HG03575 (cell line): ENCODE data around the gene LMOD2.
"Not testable (repeated sequence)": the region's sequence is repeated elsewhere in the genome, so short reads cannot be mapped to it uniquely, and the experiment has no call there.

Source experiments
- ATAC-seq: cut with Tn5 transposase; IDR thresholded peaks from one replicate; pipeline ENCODE4 v1.9.1; 2021; ENCODE audit not compliant: unreplicated experiment, insufficient number of reproducible peaks, low FRiP score; ENCODE audit errors: extremely low read depth

The LMOD2 gene

GRCh38 chr7:123655614-123656013 lies at the start of gene LMOD2:
Gene LMOD2 (plus strand): TSS chr7:123655866. CDS start chr7:123655964, 98 bp downstream.
- no peak for ATAC-seq

GRCh38 chr7:123607423-123607975 lies 48.2 kb upstream of the LMOD2 start:
- no peak for ATAC-seq

GRCh38 chr7:123608991-123609882 lies 46.4 kb upstream of the LMOD2 start:
- ATAC-seq: no peak

GRCh38 chr7:123609883-123610239 lies 45.8 kb upstream of the LMOD2 start:
- no peak for ATAC-seq

GRCh38 chr7:123612024-123612423 lies 43.6 kb upstream of the LMOD2 start:
- ATAC-seq: no peak

- no peak for ATAC-seq
These were observed 40.3 kb upstream of the LMOD2 start for GRCh38 chr7:123615344-123615743.

GRCh38 chr7:123616223-123616622 lies 39.4 kb upstream of the LMOD2 start:
- no peak for ATAC-seq

- no peak for ATAC-seq
These were observed 34.0 kb upstream of the LMOD2 start for GRCh38 chr7:123621707-123622106.

- ATAC-seq: no peak
These were observed 32.8 kb upstream of the LMOD2 start for GRCh38 chr7:123622660-123623386.

- ATAC-seq: no peak
These were observed 31.0 kb upstream of the LMOD2 start for GRCh38 chr7:123624527-123625183.

- ATAC-seq: no peak
These were observed 30.4 kb upstream of the LMOD2 start for GRCh38 chr7:123625254-123625653.

- ATAC-seq: no peak
These were observed 27.8 kb upstream of the LMOD2 start for GRCh38 chr7:123627851-123628250.

GRCh38 chr7:123628829-123629228 lies 26.8 kb upstream of the LMOD2 start:
- ATAC-seq: no peak

- no peak for ATAC-seq
These were observed 26.4 kb upstream of the LMOD2 start for GRCh38 chr7:123629281-123629680.

- no peak for ATAC-seq
These were observed 22.9 kb upstream of the LMOD2 start for GRCh38 chr7:123632808-123633207.

- ATAC-seq: no peak
These were observed 22.1 kb upstream of the LMOD2 start for GRCh38 chr7:123633553-123633952.

GRCh38 chr7:123634011-123634573 lies 21.6 kb upstream of the LMOD2 start:
- not testable (repeated sequence) for ATAC-seq

GRCh38 chr7:123635551-123636359 lies 19.9 kb upstream of the LMOD2 start:
- ATAC-seq: no peak
